ENCODE measurements around the gene SF3B4.

GRCh38 chr1:149934356-149934755 is 6.8 kb upstream of the SF3B4 start:
- TF ChIP-seq SUZ12 (IDR thresholded peaks at IDR 0.05): no peak
- no peak for TF ChIP-seq BHLHE40 (IDR thresholded peaks at IDR 0.05; ENCODE audit: borderline replicate concordance)
- TF ChIP-seq FOXK2 (IDR thresholded peaks at IDR 0.05): no peak
- no peak for TF ChIP-seq ARNT (IDR thresholded peaks at IDR 0.05)

Measured in HEK293T (cell line).